Body of pancreas (tissue), 4 donors: ENCODE data around the gene MMUT.

Source experiments
- CTCF ChIP-seq, 7 experiments: fragments of 450-650 bp in 4 of 7; fragments of 200-600 bp in 3 of 7; sonication (generic) in 3 of 7; IDR thresholded peaks; one replicate each; pipeline ENCODE4 v1.5.1; 2016 to 2019; ENCODE audit warnings: antibody characterized with exemption in 7 of 7
- POLR2A ChIP-seq, 3 donors: fragments of 450-650 bp; IDR thresholded peaks; one replicate each; pipeline ENCODE4 v1.6.1; 2016; ENCODE audit warnings: antibody characterized with exemption in 3 of 3, mild to moderate bottlenecking in 2 of 3

- TF ChIP-seq CTCF (IDR thresholded peaks at IDR 0.05) (no peak), POLR2A (IDR thresholded peaks at IDR 0.05) (no peak)
Measured at GRCh38 chr6:49462599-49462926, 490 bp downstream of the MMUT start.
